ENCODE results near the gene CAB39L. TPM values are rescaled to one million over a fixed set of nuclear protein-coding genes. Genes with fewer than 3 reads are reported as not detected.

The CAB39L gene
- total and polyA plus RNA-seq, 2 donors from 2014 or later: 11.0 to 16.0 TPM

- no peak overlapping the region for H3K9ac ChIP-seq (ENCODE audit: low read length in 3 of 3)
- H3K9me3 ChIP-seq (ENCODE audit: control insufficient read depth in 2 of 3, insufficient read depth in 1 of 3, low read length in 3 of 3): no peaks in the 10 kb centered on the region
- TF ChIP-seq, protein P1, sequence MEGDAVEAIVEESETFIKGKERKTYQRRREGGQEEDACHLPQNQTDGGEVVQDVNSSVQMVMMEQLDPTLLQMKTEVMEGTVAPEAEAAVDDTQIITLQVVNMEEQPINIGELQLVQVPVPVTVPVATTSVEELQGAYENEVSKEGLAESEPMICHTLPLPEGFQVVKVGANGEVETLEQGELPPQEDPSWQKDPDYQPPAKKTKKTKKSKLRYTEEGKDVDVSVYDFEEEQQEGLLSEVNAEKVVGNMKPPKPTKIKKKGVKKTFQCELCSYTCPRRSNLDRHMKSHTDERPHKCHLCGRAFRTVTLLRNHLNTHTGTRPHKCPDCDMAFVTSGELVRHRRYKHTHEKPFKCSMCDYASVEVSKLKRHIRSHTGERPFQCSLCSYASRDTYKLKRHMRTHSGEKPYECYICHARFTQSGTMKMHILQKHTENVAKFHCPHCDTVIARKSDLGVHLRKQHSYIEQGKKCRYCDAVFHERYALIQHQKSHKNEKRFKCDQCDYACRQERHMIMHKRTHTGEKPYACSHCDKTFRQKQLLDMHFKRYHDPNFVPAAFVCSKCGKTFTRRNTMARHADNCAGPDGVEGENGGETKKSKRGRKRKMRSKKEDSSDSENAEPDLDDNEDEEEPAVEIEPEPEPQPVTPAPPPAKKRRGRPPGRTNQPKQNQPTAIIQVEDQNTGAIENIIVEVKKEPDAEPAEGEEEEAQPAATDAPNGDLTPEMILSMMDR (IDR thresholded peaks at IDR 0.05; ENCODE audit: borderline replicate concordance, extremely low read depth, insufficient read depth): no peak
- DNase-seq (peak in 4 of 5 donors; percentile 59 to 82 (median 75)), FAIRE-seq (no peak)
- no peak overlapping the region for H3K4me3 ChIP-seq (ENCODE audit: low read length in 3 of 3)
- H3K27me3 ChIP-seq (ENCODE audit: control insufficient read depth, insufficient read depth, low read length): no peaks in the 10 kb centered on the region
- H3K4me1 ChIP-seq (ENCODE audit: control insufficient read depth in 2 of 3, insufficient read depth in 2 of 3, low read depth in 1 of 3, low read length in 3 of 3): no peaks in the 10 kb centered on the region
- no peak overlapping the region for H3K27ac ChIP-seq (ENCODE audit: low read depth in 2 of 2, low read length in 2 of 2)
- intact Hi-C loops (cut with DNase I): no loop called here
- peaks cover 0 to 8% (median 4%) of the 10 kb centered on the region in 3 donors for H3K36me3 ChIP-seq (ENCODE audit: control insufficient read depth in 2 of 3, insufficient read depth in 3 of 3, low read length in 3 of 3)
Measured at GRCh38 chr13:49292742-49293486, 150.9 kb downstream of the CAB39L start.

GRCh38 chr13:49288458-49288857 is 155.4 kb downstream of the CAB39L start:
- H3K9me3 ChIP-seq (ENCODE audit: control insufficient read depth in 2 of 3, insufficient read depth in 1 of 3, low read length in 3 of 3): no peaks in the 10 kb centered on the region
- H3K27me3 ChIP-seq (ENCODE audit: control insufficient read depth, insufficient read depth, low read length): no peaks in the 10 kb centered on the region
- H3K4me1 ChIP-seq (ENCODE audit: control insufficient read depth in 2 of 3, insufficient read depth in 2 of 3, low read depth in 1 of 3, low read length in 3 of 3): no peaks in the 10 kb centered on the region
- DNase-seq (no peak), FAIRE-seq (no peak)
- no peak overlapping the region for H3K4me3 ChIP-seq (ENCODE audit: low read length in 3 of 3)
- TF ChIP-seq, protein P1 (IDR thresholded peaks at IDR 0.05; ENCODE audit: borderline replicate concordance, extremely low read depth, insufficient read depth): no peak
- no peak overlapping the region for H3K27ac ChIP-seq (ENCODE audit: low read depth in 2 of 2, low read length in 2 of 2)
- H3K36me3 ChIP-seq (ENCODE audit: control insufficient read depth in 2 of 3, insufficient read depth in 3 of 3, low read length in 3 of 3): peaks cover 0 to 10% (median 8%) of the 10 kb centered on the region in 3 donors
- intact Hi-C loops (cut with DNase I): no loop called here
- H3K9ac ChIP-seq (ENCODE audit: low read length in 3 of 3): no peak overlapping the region

DNA sequence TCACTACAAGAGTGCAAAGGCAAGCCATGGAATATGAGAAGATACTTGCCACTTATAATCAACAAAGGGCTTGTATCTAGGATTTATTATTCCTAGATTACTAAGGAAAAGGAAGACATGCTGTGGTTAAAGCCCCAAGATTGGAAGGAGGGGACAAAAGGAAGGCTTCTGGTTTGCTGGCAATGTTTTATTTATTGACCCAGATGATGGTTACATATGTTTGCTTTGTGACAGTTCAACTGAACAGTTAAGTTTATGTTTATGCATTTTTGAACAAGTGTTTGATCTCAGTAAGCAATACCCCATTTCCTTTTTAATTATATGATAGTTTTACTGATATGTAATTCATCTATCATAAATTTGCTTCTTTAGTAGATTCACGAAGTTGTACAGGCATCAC is 155.9 kb downstream of the CAB39L start:
- H3K36me3 ChIP-seq (ENCODE audit: control insufficient read depth in 2 of 3, insufficient read depth in 3 of 3, low read length in 3 of 3): peaks cover 0 to 10% (median 5%) of the 10 kb centered on the region in 3 donors
- H3K4me1 ChIP-seq (ENCODE audit: control insufficient read depth in 2 of 3, insufficient read depth in 2 of 3, low read depth in 1 of 3, low read length in 3 of 3): no peaks in the 10 kb centered on the region
- intact Hi-C loops (cut with DNase I): no loop called here
- no peak overlapping the region for H3K9ac ChIP-seq (ENCODE audit: low read length in 3 of 3)
- TF ChIP-seq, protein P1 (IDR thresholded peaks at IDR 0.05; ENCODE audit: borderline replicate concordance, extremely low read depth, insufficient read depth): no peak
- no peak for FAIRE-seq
- DNase-seq: no peak
- no peaks in the 10 kb centered on the region for H3K27me3 ChIP-seq (ENCODE audit: control insufficient read depth, insufficient read depth, low read length)
- no peaks in the 10 kb centered on the region for H3K9me3 ChIP-seq (ENCODE audit: control insufficient read depth in 2 of 3, insufficient read depth in 1 of 3, low read length in 3 of 3)
- no peak overlapping the region for H3K27ac ChIP-seq (ENCODE audit: low read depth in 2 of 2, low read length in 2 of 2)
- no peak overlapping the region for H3K4me3 ChIP-seq (ENCODE audit: low read length in 3 of 3)
